Mesendoderm (in vitro differentiated cells): ENCODE data around the gene SCAMP1.
"Not testable (repeated sequence)": the region's sequence is repeated elsewhere in the genome, so short reads cannot be mapped to it uniquely, and the experiment has no call there.

Experiments used
- DNase-seq: peaks from one replicate; pipeline ENCODE4 v3.0.0; 2013
- H2AK5ac ChIP-seq: 2 replicates; pipeline ENCODE4 v1.6.1; 2013; ENCODE audit warnings: low read length, inconsistent platforms
- H2BK120ac ChIP-seq: 2 replicates; pipeline ENCODE4 v1.6.1; 2013; ENCODE audit warnings: low read depth, mild to moderate bottlenecking, low read length, moderate library complexity, mixed read lengths
- H2BK15ac ChIP-seq: replicated peaks from 2 replicates; pipeline ENCODE4 v1.6.1; 2013; ENCODE audit warnings: low read depth, mild to moderate bottlenecking, moderate library complexity
- H2BK5ac ChIP-seq: 2 replicates; pipeline ENCODE4 v1.6.1; 2013; ENCODE audit warnings: low read length, inconsistent platforms
- H3K18ac ChIP-seq: 2 replicates; pipeline ENCODE4 v1.6.1; 2013; ENCODE audit warnings: mild to moderate bottlenecking, low read length, mixed read lengths
- H3K23ac ChIP-seq: one replicate; pipeline ENCODE4 v1.6.1; 2013; ENCODE audit warnings: low read length
- H3K27ac ChIP-seq: 2 replicates; pipeline ENCODE4 v1.5.1; 2013; ENCODE audit warnings: low read depth, mild to moderate bottlenecking, inconsistent platforms, low read length, moderate library complexity
- H3K27me3 ChIP-seq: 2 replicates; pipeline ENCODE4 v1.6.1; 2013; ENCODE audit warnings: low read length, control low read depth, mild to moderate bottlenecking, inconsistent platforms; ENCODE audit not compliant: insufficient read depth, poor library complexity
- H3K36me3 ChIP-seq: 2 replicates; pipeline ENCODE4 v1.6.1; 2013; ENCODE audit warnings: low read length, inconsistent platforms; ENCODE audit not compliant: control insufficient read depth, insufficient read depth
- H3K4ac ChIP-seq: one replicate; pipeline ENCODE4 v1.6.1; 2013; ENCODE audit warnings: low read depth, mild to moderate bottlenecking, low read length, moderate library complexity
- H3K4me1 ChIP-seq: 2 replicates; pipeline ENCODE4 v1.6.1; 2013; ENCODE audit warnings: low read depth, low read length, inconsistent platforms; ENCODE audit not compliant: control insufficient read depth
- H3K4me2 ChIP-seq: 2 replicates; pipeline ENCODE4 v1.6.1; 2013; ENCODE audit warnings: low read length
- H3K4me3 ChIP-seq: 2 replicates; pipeline ENCODE4 v1.5.1; 2013; ENCODE audit warnings: mild to moderate bottlenecking, low read length
- H3K56ac ChIP-seq: one replicate; pipeline ENCODE4 v1.6.1; 2013; ENCODE audit warnings: low read length
- H3K79me1 ChIP-seq: 2 replicates; pipeline ENCODE4 v1.6.1; 2013; ENCODE audit warnings: low read length, inconsistent platforms
- H3K79me2 ChIP-seq: 2 replicates; pipeline ENCODE4 v1.6.1; 2013; ENCODE audit warnings: mild to moderate bottlenecking, low read length; ENCODE audit not compliant: control insufficient read depth, insufficient read depth
- H3K9ac ChIP-seq: 2 replicates; pipeline ENCODE4 v1.6.1; 2013; ENCODE audit warnings: low read length, inconsistent platforms
- H4K5ac ChIP-seq: one replicate; pipeline ENCODE4 v1.6.1; 2013; ENCODE audit warnings: low read length
- H4K8ac ChIP-seq: one replicate; pipeline ENCODE4 v1.6.1; 2013; ENCODE audit warnings: low read depth, mild to moderate bottlenecking, control low read depth, low read length, moderate library complexity
- WGBS: extraction: QIAGEN DNeasy Blood & Tissue Kit; methylation state at CpG from one replicate; pipeline ENCODE4 v1.1.7; 2013; ENCODE audit warnings: low lambda C conversion rate, missing lambda C conversion rate; ENCODE audit not compliant: insufficient coverage; ENCODE audit errors: extremely low coverage; 5-methylcytosine and 5-hydroxymethylcytosine counted together

The SCAMP1 gene

DNA sequence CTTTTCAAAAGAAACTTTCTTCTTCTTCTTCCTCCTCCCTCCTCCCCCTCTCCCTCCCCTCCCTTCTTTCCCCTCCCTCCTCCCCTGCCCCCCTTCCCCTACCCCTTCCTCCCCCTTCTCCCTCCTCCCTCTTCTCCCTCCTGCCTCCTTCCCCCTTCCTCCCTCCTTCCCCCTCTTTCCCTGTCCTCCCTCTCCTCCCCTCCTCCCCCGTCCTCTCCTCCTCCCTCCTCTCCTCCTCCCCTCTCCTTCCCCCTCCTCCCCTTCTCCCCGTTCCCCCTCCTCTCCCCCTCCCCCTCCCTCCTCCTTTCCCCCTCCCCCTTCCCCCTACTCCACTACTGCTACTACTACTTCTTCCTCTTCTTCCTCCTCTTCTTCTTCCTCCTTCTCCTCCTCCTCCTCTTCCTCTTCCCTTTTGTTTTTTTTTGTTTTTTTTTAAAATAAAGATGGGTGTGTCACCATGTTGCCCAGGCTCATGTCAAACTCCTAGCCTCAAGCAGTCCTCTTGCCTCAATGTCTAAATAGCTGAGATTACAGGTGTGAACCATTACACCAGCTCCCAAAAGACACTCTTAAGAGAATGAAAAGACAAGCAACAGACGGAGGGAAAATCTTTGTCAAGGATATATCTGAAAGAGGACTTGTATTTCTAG lies 87.5 kb downstream of the SCAMP1 start:
- Histone ChIP-seq H2BK120ac (no peak overlapping the region), H3K23ac (no peak overlapping the region), H2BK5ac (no peak overlapping the region), H2AK5ac (no peak overlapping the region), H3K36me3 (no peaks in the 10 kb centered on the region), H3K4me2 (no peak overlapping the region), H3K27ac (no peak overlapping the region), H3K79me1 (no peaks in the 10 kb centered on the region), H3K9ac (no peak overlapping the region), H3K4ac (no peak overlapping the region), H3K79me2 (no peaks in the 10 kb centered on the region), H3K27me3 (no peaks in the 10 kb centered on the region), H3K4me1 (no peaks in the 10 kb centered on the region), H4K5ac (no peak overlapping the region), H3K56ac (no peak overlapping the region), H3K4me3 (no peak overlapping the region), H2BK15ac (no peak overlapping the region), H3K18ac (no peak overlapping the region), H4K8ac (no peak overlapping the region)
- peak; percentile 9 for DNase-seq
- WGBS = no CpG with 5 or more reads among the region's 3 CpGs

DNA sequence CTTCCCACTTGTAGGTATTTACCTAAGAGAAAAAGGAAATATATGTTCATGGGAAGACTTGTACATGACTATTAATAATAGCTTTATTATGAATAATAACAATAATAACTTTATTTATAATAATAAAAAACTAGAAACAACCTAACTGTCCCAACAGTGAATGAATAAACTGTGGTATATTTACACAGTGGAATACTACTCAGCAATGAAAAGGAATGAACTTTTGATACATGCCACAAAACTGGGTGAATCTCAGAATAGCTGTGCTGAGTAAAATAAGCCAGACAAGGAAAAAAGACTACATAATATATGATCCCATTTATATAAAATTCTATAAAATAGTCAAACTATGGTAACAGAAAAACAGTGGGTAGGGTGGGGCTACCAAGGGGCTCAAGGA lies 88.7 kb downstream of the SCAMP1 start:
- H3K23ac ChIP-seq = no peak overlapping the region
- H3K4me3 ChIP-seq = no peak overlapping the region
- H2BK5ac ChIP-seq = no peak overlapping the region
- DNase-seq = no peak
- H3K36me3 ChIP-seq = no peaks in the 10 kb centered on the region
- no peak overlapping the region for H3K4me2 ChIP-seq
- H3K56ac ChIP-seq = no peak overlapping the region
- H3K4me1 ChIP-seq = no peaks in the 10 kb centered on the region
- H2BK120ac ChIP-seq = no peak overlapping the region
- H2AK5ac ChIP-seq = no peak overlapping the region
- H3K27ac ChIP-seq = no peak overlapping the region
- no peaks in the 10 kb centered on the region for H3K79me2 ChIP-seq
- no peak overlapping the region for H4K8ac ChIP-seq
- no peak overlapping the region for H2BK15ac ChIP-seq
- no peak overlapping the region for H3K9ac ChIP-seq
- no peak overlapping the region for H3K4ac ChIP-seq
- H3K27me3 ChIP-seq = no peaks in the 10 kb centered on the region
- no peak overlapping the region for H4K5ac ChIP-seq
- H3K18ac ChIP-seq = no peak overlapping the region
- no peaks in the 10 kb centered on the region for H3K79me1 ChIP-seq

DNA sequence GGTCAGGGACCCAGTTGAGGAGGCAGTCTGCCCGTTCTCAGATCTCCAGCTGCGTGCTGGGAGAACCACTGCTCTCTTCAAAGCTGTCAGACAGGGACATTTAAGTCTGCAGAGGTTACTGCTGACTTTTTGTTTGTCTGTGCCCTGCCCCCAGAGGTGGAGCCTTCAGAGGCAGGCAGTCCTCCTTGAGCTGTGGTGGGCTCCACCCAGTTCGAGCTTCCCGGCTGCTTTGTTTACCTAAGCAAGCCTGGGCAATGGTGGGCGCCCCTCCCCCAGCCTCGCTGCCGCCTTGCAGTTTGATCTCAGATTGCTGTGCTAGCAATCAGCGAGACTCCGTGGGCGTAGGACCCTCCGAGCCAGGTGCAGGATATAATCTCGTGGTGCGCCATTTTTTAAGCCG lies 97.1 kb downstream of the SCAMP1 start:
- not testable (repeated sequence) for H3K36me3 ChIP-seq, H2BK15ac ChIP-seq, H4K5ac ChIP-seq, H3K79me2 ChIP-seq, H3K79me1 ChIP-seq, H3K4ac ChIP-seq, H3K9ac ChIP-seq, H3K27me3 ChIP-seq, H2BK5ac ChIP-seq, H4K8ac ChIP-seq, H3K4me1 ChIP-seq, H2BK120ac ChIP-seq, H3K4me2 ChIP-seq, DNase-seq, H3K23ac ChIP-seq, H3K27ac ChIP-seq, H2AK5ac ChIP-seq, H3K56ac ChIP-seq, H3K18ac ChIP-seq, H3K4me3 ChIP-seq
- no CpG with 5 or more reads among the region's 14 CpGs for WGBS

DNA sequence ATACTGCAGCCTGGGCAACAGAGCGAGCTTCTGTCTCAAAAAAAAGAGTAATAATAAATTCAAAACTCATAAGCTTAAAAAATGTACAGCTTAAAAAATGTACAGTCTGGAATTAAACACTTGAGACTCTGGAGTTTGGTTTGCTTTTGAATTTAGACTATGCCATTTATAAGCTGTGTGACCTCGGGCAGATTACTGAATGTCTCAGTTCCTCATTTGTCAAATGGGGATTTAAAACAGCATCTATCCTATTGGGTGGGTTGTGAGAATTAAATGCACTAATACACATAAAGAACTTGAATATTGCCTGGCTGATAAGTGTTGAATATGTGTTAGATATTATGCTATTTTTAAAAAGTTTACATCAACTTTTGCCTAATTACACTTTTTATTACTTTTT lies 98.4 kb downstream of the SCAMP1 start:
- Histone ChIP-seq H4K8ac (no peak overlapping the region), H3K27ac (no peak overlapping the region), H3K56ac (no peak overlapping the region), H3K79me2 (no peaks in the 10 kb centered on the region), H3K4ac (no peak overlapping the region), H2AK5ac (no peak overlapping the region), H3K36me3 (no peaks in the 10 kb centered on the region), H3K4me1 (no peaks in the 10 kb centered on the region), H3K27me3 (no peaks in the 10 kb centered on the region), H3K18ac (no peak overlapping the region), H4K5ac (no peak overlapping the region), H3K4me3 (no peak overlapping the region), H3K9ac (no peak overlapping the region), H2BK5ac (no peak overlapping the region), H3K4me2 (no peak overlapping the region), H3K79me1 (no peaks in the 10 kb centered on the region), H2BK120ac (no peak overlapping the region), H3K23ac (no peak overlapping the region), H2BK15ac (no peak overlapping the region)
- no CpG with 5 or more reads among the region's 2 CpGs for WGBS
- DNase-seq = no peak

- no peaks in the 10 kb centered on the region for H3K79me2 ChIP-seq
- H3K56ac ChIP-seq = no peak overlapping the region
- no peak overlapping the region for H4K8ac ChIP-seq
- H2BK5ac ChIP-seq = no peak overlapping the region
- H3K4me1 ChIP-seq = no peaks in the 10 kb centered on the region
- H4K5ac ChIP-seq = no peak overlapping the region
- no peak for DNase-seq
- H2AK5ac ChIP-seq = no peak overlapping the region
- no peak overlapping the region for H3K4ac ChIP-seq
- no peak overlapping the region for H3K18ac ChIP-seq
- no peak overlapping the region for H3K23ac ChIP-seq
- no peak overlapping the region for H2BK120ac ChIP-seq
- no CpG with 5 or more reads among the region's 1 CpG for WGBS
- no peak overlapping the region for H2BK15ac ChIP-seq
- H3K4me2 ChIP-seq = no peak overlapping the region
- H3K27ac ChIP-seq = no peak overlapping the region
- H3K4me3 ChIP-seq = no peak overlapping the region
- H3K79me1 ChIP-seq = no peaks in the 10 kb centered on the region
- H3K9ac ChIP-seq = no peak overlapping the region
- H3K36me3 ChIP-seq = no peaks in the 10 kb centered on the region
- no peaks in the 10 kb centered on the region for H3K27me3 ChIP-seq
These were observed 106.7 kb downstream of the SCAMP1 start for GRCh38 chr5:78467140-78467539.

DNA sequence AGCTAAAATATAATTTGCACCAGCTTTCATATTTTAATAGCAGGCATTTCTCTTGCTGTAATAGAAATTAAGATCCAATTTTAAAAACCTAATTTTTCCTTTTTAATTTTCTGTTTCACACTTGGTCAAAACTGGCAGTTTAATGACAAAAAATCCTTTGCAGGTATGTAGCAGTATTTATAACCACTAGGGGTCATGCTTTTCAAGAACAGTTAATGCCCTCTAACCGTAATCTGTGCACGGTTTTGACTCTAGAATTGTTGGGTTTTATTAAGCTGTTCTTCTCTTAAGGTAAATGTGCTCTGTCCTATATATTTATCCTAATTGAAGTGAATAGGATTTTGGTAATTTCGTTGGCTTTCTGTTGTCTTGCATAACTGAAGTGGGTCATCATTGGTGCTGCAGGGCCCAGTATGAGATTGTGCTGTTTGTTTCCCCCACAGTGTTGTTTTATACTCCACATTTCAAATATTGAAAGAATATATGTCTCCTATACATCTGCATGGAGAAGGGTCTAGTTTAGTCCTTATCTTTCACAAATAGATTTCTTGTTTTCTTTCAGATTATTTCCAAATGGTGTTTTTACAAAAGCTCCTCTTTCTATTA lies 107.4 kb downstream of the SCAMP1 start:
- Histone ChIP-seq H4K5ac (no peak overlapping the region), H3K79me2 (no peaks in the 10 kb centered on the region), H3K4me1 (no peaks in the 10 kb centered on the region), H3K4ac (no peak overlapping the region), H2BK15ac (no peak overlapping the region), H3K4me2 (no peak overlapping the region), H3K36me3 (no peaks in the 10 kb centered on the region), H2AK5ac (no peak overlapping the region), H3K18ac (no peak overlapping the region), H3K56ac (no peak overlapping the region), H3K23ac (no peak overlapping the region), H3K9ac (no peak overlapping the region), H4K8ac (no peak overlapping the region), H2BK120ac (no peak overlapping the region), H3K79me1 (no peaks in the 10 kb centered on the region), H2BK5ac (no peak overlapping the region), H3K4me3 (no peak overlapping the region), H3K27me3 (no peaks in the 10 kb centered on the region), H3K27ac (no peak overlapping the region)
- no CpG with 5 or more reads among the region's 3 CpGs for WGBS
- DNase-seq = peak; percentile 44
